Parietal lobe (tissue), 1 donor: ENCODE data around the gene ZNF599. TPM values are rescaled to one million over a fixed set of nuclear protein-coding genes. Genes with fewer than 3 reads are reported as not detected.

Experiments
- total RNA-seq: library from RNA; depleted of rRNA; stranded (reverse); fragments of >200 nt; gene quantifications from one replicate; pipeline ENCODE4 v1.2.3, GENCODE V29; 2014

ZNF599 gene
- 15.0 TPM for total RNA-seq

GRCh38 chr19:34772697-34773554, at the start of gene ZNF599:
Gene ZNF599 (minus strand): TSS chr19:34773215. CDS start chr19:34772841, 374 bp downstream.

GRCh38 chr19:34733746-34734536, 39.1 kb downstream of the ZNF599 start, which contains the start of gene ZNF181:
Gene ZNF181 (plus strand): TSS chr19:34734243. CDS start chr19:34735038, 795 bp downstream.

Other genes starting within 250 kb of the ZNF599 start
- 1.3 TPM for gene SCGB2B2, start 96.1 kb downstream of the ZNF599 start, total RNA-seq
- gene ZNF302, start 95.5 kb downstream of the ZNF599 start, total RNA-seq: 90.5 TPM
- gene ZNF181, start 39.0 kb downstream of the ZNF599 start, total RNA-seq: 65.7 TPM
- gene ZNF30, start 153.7 kb upstream of the ZNF599 start, total RNA-seq: 9.7 TPM
- gene ZNF792, start 191.0 kb upstream of the ZNF599 start, total RNA-seq: 29.1 TPM
- 80.8 TPM for gene GRAMD1A, start 227.1 kb upstream of the ZNF599 start, total RNA-seq